Activated T-helper 2 cell treated with anti-CD3 and anti-CD28 coated beads, Interferon-gamma antibody, Interleukin-2, Interleukin-4, amounts not matched to agents 10 μg/mL and 5 μg/mL and 100 μg/mL, durations not matched to agents 14 hours and 24 hours and 36 hours (primary cell): ENCODE data around the gene P2RY8. TPM values are rescaled to one million over a fixed set of nuclear protein-coding genes. Genes with fewer than 3 reads are reported as not detected.
A peak's percentile ranks its signal among the peaks of the same experiment; 100 is the strongest.
"Not testable (repeated sequence)": the region's sequence is repeated elsewhere in the genome, so short reads cannot be mapped to it uniquely, and the experiment has no call there.

Source experiments
- DNase-seq: peaks from one replicate; pipeline ENCODE4 v3.0.0; 2021; ENCODE audit warnings: low spot score
- H3K27ac Mint-ChIP-seq: one replicate; pipeline ENCODE4 v1.8.0; 2021; ENCODE audit warnings: mixed read lengths
- H3K27me3 Mint-ChIP-seq: one replicate; pipeline ENCODE4 v1.8.0; 2021; ENCODE audit warnings: low read depth, mixed read lengths
- H3K36me3 Mint-ChIP-seq: one replicate; pipeline ENCODE4 v1.8.0; 2021; ENCODE audit warnings: low read depth, mixed read lengths
- H3K4me1 Mint-ChIP-seq: one replicate; pipeline ENCODE4 v1.8.0; 2021; ENCODE audit warnings: low read depth, mixed read lengths
- H3K4me3 Mint-ChIP-seq: one replicate; pipeline ENCODE4 v1.8.0; 2021; ENCODE audit warnings: low read depth, mild to moderate bottlenecking, moderate library complexity, mixed read lengths
- H3K9me3 Mint-ChIP-seq: one replicate; pipeline ENCODE4 v1.8.0; 2021; ENCODE audit warnings: mixed read lengths
- intact Hi-C: fragments of 100-400 bp; cut with micrococcal nuclease; formaldehyde crosslinking; loops from one replicate; pipeline ENCODE4 v1.15.1; 2023
- total RNA-seq: library from RNA; stranded (reverse); gene quantifications from 2 replicates; pipeline ENCODE4 v1.2.3, GENCODE V29; 2022

Gene P2RY8
- total RNA-seq, 1 donor from 2014 or later, result 34.5 TPM

- peaks cover 24% of the 10 kb centered on the region for H3K4me1 Mint-ChIP-seq
- H3K36me3 Mint-ChIP-seq, result peaks cover 41% of the 10 kb centered on the region
- no peaks in the 10 kb centered on the region for H3K27me3 Mint-ChIP-seq
- no peak overlapping the region for H3K4me3 Mint-ChIP-seq
- intact Hi-C loops, result loop anchor here (5.0 kb wide), 2 partner anchors 35 kb away; partner anchors contain the start of gene P2RY8
- peak overlapping the region; percentile 78 for H3K27ac Mint-ChIP-seq
- no peaks in the 10 kb centered on the region for H3K9me3 Mint-ChIP-seq
- DNase-seq, result no peak
Measured at GRCh38 chrX:1502241-1502640, 34.7 kb downstream of the P2RY8 start.

- H3K4me3 Mint-ChIP-seq, result no peak overlapping the region
- intact Hi-C loops, result loop anchor here (5.0 kb wide), 2 partner anchors 34 to 36 kb away; partner anchors contain the start of gene P2RY8
- no peaks in the 10 kb centered on the region for H3K9me3 Mint-ChIP-seq
- peak; percentile 4 for DNase-seq
- peaks cover 31% of the 10 kb centered on the region for H3K36me3 Mint-ChIP-seq
- peaks cover 23% of the 10 kb centered on the region for H3K4me1 Mint-ChIP-seq
- H3K27ac Mint-ChIP-seq, result peak overlapping the region; percentile 63
- no peaks in the 10 kb centered on the region for H3K27me3 Mint-ChIP-seq
Measured at GRCh38 chrX:1500701-1501624, 36.0 kb downstream of the P2RY8 start.

- Mint-ChIP-seq H3K27ac (peak overlapping the region; percentile 65), H3K4me3 (no peak overlapping the region), H3K36me3 (peaks cover 21% of the 10 kb centered on the region), H3K9me3 (peaks cover 11% of the 10 kb centered on the region), H3K27me3 (no peaks in the 10 kb centered on the region), H3K4me1 (peaks cover 29% of the 10 kb centered on the region)
- intact Hi-C loops, result no loop called here
- no peak for DNase-seq
Measured at GRCh38 chrX:1496076-1496475, 40.9 kb downstream of the P2RY8 start.

- peaks cover 27% of the 10 kb centered on the region for H3K36me3 Mint-ChIP-seq
- peaks cover 27% of the 10 kb centered on the region for H3K4me1 Mint-ChIP-seq
- H3K9me3 Mint-ChIP-seq, result peaks cover 16% of the 10 kb centered on the region
- no peak for DNase-seq
- H3K4me3 Mint-ChIP-seq, result no peak overlapping the region
- no peaks in the 10 kb centered on the region for H3K27me3 Mint-ChIP-seq
- intact Hi-C loops, result no loop called here
- peak overlapping the region; percentile 72 for H3K27ac Mint-ChIP-seq
Measured at GRCh38 chrX:1493877-1494510, 43.0 kb downstream of the P2RY8 start.

GRCh38 chrX:1493412-1493811 is 43.6 kb downstream of the P2RY8 start:
- intact Hi-C loops, result no loop called here
- no peaks in the 10 kb centered on the region for H3K27me3 Mint-ChIP-seq
- peaks cover 33% of the 10 kb centered on the region for H3K36me3 Mint-ChIP-seq
- H3K27ac Mint-ChIP-seq, result peak overlapping the region; percentile 83
- no peak for DNase-seq
- H3K9me3 Mint-ChIP-seq, result peaks cover 22% of the 10 kb centered on the region
- H3K4me1 Mint-ChIP-seq, result peaks cover 29% of the 10 kb centered on the region
- no peak overlapping the region for H3K4me3 Mint-ChIP-seq

- intact Hi-C loops, result no loop called here
- Mint-ChIP-seq H3K4me3 (no peak overlapping the region), H3K4me1 (peaks cover 31% of the 10 kb centered on the region), H3K27me3 (no peaks in the 10 kb centered on the region), H3K36me3 (peaks cover 37% of the 10 kb centered on the region), H3K27ac (peak overlapping the region; percentile 69), H3K9me3 (peaks cover 22% of the 10 kb centered on the region)
- DNase-seq, result no peak
Measured at GRCh38 chrX:1492421-1493012, 44.5 kb downstream of the P2RY8 start.

GRCh38 chrX:1491851-1492349 is 45.1 kb downstream of the P2RY8 start:
- DNase-seq, result peak; percentile 62
- Mint-ChIP-seq H3K27ac (peak overlapping the region; percentile 69), H3K27me3 (no peaks in the 10 kb centered on the region), H3K36me3 (peaks cover 43% of the 10 kb centered on the region), H3K9me3 (peaks cover 22% of the 10 kb centered on the region), H3K4me1 (peaks cover 34% of the 10 kb centered on the region), H3K4me3 (no peak overlapping the region)
- intact Hi-C loops, result no loop called here

GRCh38 chrX:1491248-1491647 is 45.7 kb downstream of the P2RY8 start:
- peaks cover 24% of the 10 kb centered on the region for H3K9me3 Mint-ChIP-seq
- H3K27ac Mint-ChIP-seq, result peak overlapping the region; percentile 12
- DNase-seq, H3K27me3 Mint-ChIP-seq, H3K4me3 Mint-ChIP-seq, intact Hi-C loops: not testable (repeated sequence)
- peaks cover 49% of the 10 kb centered on the region for H3K36me3 Mint-ChIP-seq
- peaks cover 32% of the 10 kb centered on the region for H3K4me1 Mint-ChIP-seq

- H3K27ac Mint-ChIP-seq, H3K27me3 Mint-ChIP-seq, H3K4me3 Mint-ChIP-seq, DNase-seq, intact Hi-C loops: not testable (repeated sequence)
- peaks cover 26% of the 10 kb centered on the region for H3K9me3 Mint-ChIP-seq
- H3K4me1 Mint-ChIP-seq, result peaks cover 32% of the 10 kb centered on the region
- peaks cover 53% of the 10 kb centered on the region for H3K36me3 Mint-ChIP-seq
Measured at GRCh38 chrX:1490723-1491122, 46.3 kb downstream of the P2RY8 start.

- intact Hi-C loops, DNase-seq, H3K4me3 Mint-ChIP-seq, H3K27me3 Mint-ChIP-seq, H3K27ac Mint-ChIP-seq: not testable (repeated sequence)
- peaks cover 57% of the 10 kb centered on the region for H3K36me3 Mint-ChIP-seq
- H3K9me3 Mint-ChIP-seq, result peaks cover 26% of the 10 kb centered on the region
- peaks cover 26% of the 10 kb centered on the region for H3K4me1 Mint-ChIP-seq
Measured at GRCh38 chrX:1489354-1489753, 47.6 kb downstream of the P2RY8 start.

GRCh38 chrX:1488745-1489144 is 48.2 kb downstream of the P2RY8 start:
- Mint-ChIP-seq H3K27me3 (no peaks in the 10 kb centered on the region), H3K36me3 (peaks cover 61% of the 10 kb centered on the region), H3K4me3 (no peak overlapping the region), H3K4me1 (peaks cover 28% of the 10 kb centered on the region), H3K9me3 (peaks cover 26% of the 10 kb centered on the region), H3K27ac (no peak overlapping the region)
- no peak for DNase-seq
- intact Hi-C loops, result no loop called here

GRCh38 chrX:1488141-1488540 is 48.8 kb downstream of the P2RY8 start:
- H3K27me3 Mint-ChIP-seq, result no peaks in the 10 kb centered on the region
- no peak for DNase-seq
- H3K4me1 Mint-ChIP-seq, result peaks cover 28% of the 10 kb centered on the region
- peaks cover 26% of the 10 kb centered on the region for H3K9me3 Mint-ChIP-seq
- no peak overlapping the region for H3K27ac Mint-ChIP-seq
- intact Hi-C loops, result no loop called here
- H3K36me3 Mint-ChIP-seq, result peaks cover 63% of the 10 kb centered on the region
- no peak overlapping the region for H3K4me3 Mint-ChIP-seq
